Hindlimb muscle (tissue), 1 donor: ENCODE data around the gene ETS1. TPM values are rescaled to one million over a fixed set of nuclear protein-coding genes. Genes with fewer than 3 reads are reported as not detected.
A peak's percentile ranks its signal among the peaks of the same experiment; 100 is the strongest.

Experiments used
- DNase-seq: peaks from one replicate; pipeline ENCODE4 v3.0.0-alpha.2; 2013
- polyA plus RNA-seq: library from polyadenylated mRNA; unstranded; fragments of 120-200 nt; gene quantifications from one replicate; pipeline ENCODE4 v1.2.1, GENCODE V29; 2013; ENCODE audit not compliant: insufficient read length

Gene ETS1
- polyA plus RNA-seq, 1 donor, result 52.4 TPM

- DNase-seq, result no peak
Measured at GRCh38 chr11:128535468-128536457, 51.6 kb downstream of the ETS1 start.

- no peak for DNase-seq
Measured at GRCh38 chr11:128533472-128533871, 53.9 kb downstream of the ETS1 start.

GRCh38 chr11:128532572-128533091 is 54.7 kb downstream of the ETS1 start:
- DNase-seq, result no peak

- no peak for DNase-seq
Measured at GRCh38 chr11:128532016-128532571, 55.3 kb downstream of the ETS1 start.

- no peak for DNase-seq
Measured at GRCh38 chr11:128531588-128531987, 55.8 kb downstream of the ETS1 start.

GRCh38 chr11:128530118-128531074 is 57.0 kb downstream of the ETS1 start:
- no peak for DNase-seq

GRCh38 chr11:128528294-128528693 is 59.1 kb downstream of the ETS1 start:
- no peak for DNase-seq

- no peak for DNase-seq
Measured at GRCh38 chr11:128527046-128527445, 60.3 kb downstream of the ETS1 start.

- DNase-seq, result no peak
Measured at GRCh38 chr11:128525411-128526243, 61.7 kb downstream of the ETS1 start.

- no peak for DNase-seq
Measured at GRCh38 chr11:128524172-128524571, 63.2 kb downstream of the ETS1 start.

- DNase-seq, result no peak
Measured at GRCh38 chr11:128523641-128524040, 63.7 kb downstream of the ETS1 start.

- no peak for DNase-seq
Measured at GRCh38 chr11:128522943-128523518, 64.3 kb downstream of the ETS1 start.

GRCh38 chr11:128522055-128522942 is 65.1 kb downstream of the ETS1 start:
- DNase-seq, result peak; percentile 94

- no peak for DNase-seq
Measured at GRCh38 chr11:128521682-128522054, 65.7 kb downstream of the ETS1 start.

GRCh38 chr11:128520888-128521681 is 66.3 kb downstream of the ETS1 start:
- DNase-seq, result no peak

- no peak for DNase-seq
Measured at GRCh38 chr11:128520206-128520887, 67.0 kb downstream of the ETS1 start.

- DNase-seq, result no peak
Measured at GRCh38 chr11:128519338-128519737, 68.0 kb downstream of the ETS1 start.

GRCh38 chr11:128518493-128519207 is 68.7 kb downstream of the ETS1 start:
- no peak for DNase-seq
